Panc1 (cell line): ENCODE results near the gene STARD9. TPM values are rescaled to one million over a fixed set of nuclear protein-coding genes. Genes with fewer than 3 reads are reported as not detected.

Experiments
- ATAC-seq: fragments of 200-7000 bp; cut with Tn5 transposase; 2 replicates; pipeline ENCODE4 v1.9.1; 2020; ENCODE audit warnings: mild to moderate bottlenecking, moderate library complexity
- BruUV-seq: library from RNA; stranded (reverse); fragments of 400-500 nt; replicated peaks from 2 replicates; lab custom pipeline; 2021; lab: Mats Ljungman, UMichigan
- CTCF ChIA-PET: fragments of 300-600 bp; sonication (Branson Sonifier 250); formaldehyde crosslinking; loops from one replicate; lab custom pipeline; 2022; ENCODE audit warnings: antibody characterized with exemption; lab: Charles Lee
- POLR2A ChIA-PET: fragments of 300-600 bp; sonication (Branson Sonifier 250); formaldehyde crosslinking; loops from one replicate; lab custom pipeline; 2022; ENCODE audit warnings: antibody characterized with exemption; lab: Charles Lee
- DNase-seq: peaks from one replicate; pipeline ENCODE4 v3.0.0-alpha.2; 2010; ENCODE audit warnings: low read depth, low spot score
- H3K27ac ChIP-seq: 2 replicates; pipeline ENCODE4 v1.5.1; 2011; ENCODE audit warnings: mild to moderate bottlenecking, low read length, inconsistent platforms
- H3K27me3 ChIP-seq: fragments of 200-500 bp; sonication (Bioruptor generic); 2 replicates; pipeline ENCODE4 v1.6.0; 2014; ENCODE audit warnings: low read length, inconsistent platforms; ENCODE audit not compliant: control insufficient read depth, insufficient read depth
- H3K36me3 ChIP-seq: fragments of 200-500 bp; sonication (Bioruptor generic); 2 replicates; pipeline ENCODE4 v1.5.1; 2014; ENCODE audit warnings: inconsistent platforms, mild to moderate bottlenecking, low read length, moderate library complexity; ENCODE audit not compliant: control insufficient read depth, insufficient read depth
- H3K4me1 ChIP-seq: 2 replicates; pipeline ENCODE4 v1.5.1; 2011; ENCODE audit warnings: inconsistent platforms, mild to moderate bottlenecking, low read length, moderate library complexity; ENCODE audit not compliant: control insufficient read depth, insufficient read depth
- H3K4me3 ChIP-seq, 2 experiments: 2 replicates each; pipeline ENCODE4 v1.5.1; 2011 to 2012; ENCODE audit warnings: low read depth in 2 of 2, low read length in 2 of 2, mild to moderate bottlenecking in 2 of 2, inconsistent platforms in 1 of 2, moderate library complexity in 1 of 2
- H3K9me3 ChIP-seq: fragments of 200-500 bp; sonication (Bioruptor generic); 2 replicates; pipeline ENCODE4 v1.5.1; 2014; ENCODE audit warnings: low read depth, mild to moderate bottlenecking, inconsistent platforms, low read length, moderate library complexity; ENCODE audit not compliant: control insufficient read depth, insufficient read depth
- CTCF ChIP-seq: fragments of 450-650 bp; IDR thresholded peaks from 2 replicates; pipeline ENCODE4 v1.5.1; 2017; ENCODE audit warnings: mild to moderate bottlenecking
- POLR2AphosphoS5 ChIP-seq: IDR thresholded peaks from 2 replicates; pipeline ENCODE4 v1.6.1; 2012; ENCODE audit warnings: mild to moderate bottlenecking, low read depth, low read length, moderate library complexity
- SIN3A ChIP-seq: IDR thresholded peaks from 2 replicates; pipeline ENCODE4 v1.6.1; 2012; ENCODE audit warnings: low read depth, mild to moderate bottlenecking, low read length, moderate library complexity, borderline replicate concordance; ENCODE audit not compliant: insufficient read depth
- TCF7L2 ChIP-seq: IDR thresholded peaks from 2 replicates; pipeline ENCODE4 v1.6.1; 2011; ENCODE audit warnings: mild to moderate bottlenecking, low read depth, low read length, inconsistent platforms
- in situ Hi-C: cut with HindIII; loops from 2 replicates; pipeline ENCODE4 v1.10.0; 2016; ENCODE audit warnings: low sequenced_read_pairs, low pct_unique_long_range_greater_than_20kb
- intact Hi-C: fragments of 100-400 bp; cut with micrococcal nuclease; formaldehyde crosslinking; loops from one replicate; pipeline ENCODE4 v1.10.0; 2022; ENCODE audit not compliant: unreplicated experiment
- total RNA-seq: library from RNA; stranded (reverse); gene quantifications from one replicate; pipeline ENCODE4 v1.2.1, GENCODE V29; 2021; ENCODE audit not compliant: unreplicated experiment
- TF ChIP-seq, protein P1 (sequence below), 2 experiments: IDR thresholded peaks; 2 replicates each; pipeline ENCODE4 v1.6.1; 2011 to 2012; ENCODE audit warnings: low read depth in 2 of 2, control low read depth in 1 of 2, low read length in 1 of 2, mild to moderate bottlenecking in 1 of 2, moderate library complexity in 1 of 2; ENCODE audit not compliant: insufficient read depth in 1 of 2

The STARD9 gene
- total RNA-seq, 1 experiment from 2014 or later: 13.4 TPM

GRCh38 chr15:42616107-42616506 is 40.7 kb downstream of the STARD9 start:
- no peaks in the 10 kb centered on the region for H3K4me1 ChIP-seq
- intact Hi-C loops (no loop called here), in situ Hi-C loops (no loop called here)
- DNase-seq (no peak), ATAC-seq (no peak)
- no peaks in the 10 kb centered on the region for H3K27me3 ChIP-seq
- H3K9me3 ChIP-seq: no peaks in the 10 kb centered on the region
- H3K27ac ChIP-seq: no peak overlapping the region
- H3K4me3 ChIP-seq: no peak overlapping the region
- TF ChIP-seq POLR2AphosphoS5: no peak
- no peak for TF ChIP-seq CTCF
- TF ChIP-seq, protein P1, sequence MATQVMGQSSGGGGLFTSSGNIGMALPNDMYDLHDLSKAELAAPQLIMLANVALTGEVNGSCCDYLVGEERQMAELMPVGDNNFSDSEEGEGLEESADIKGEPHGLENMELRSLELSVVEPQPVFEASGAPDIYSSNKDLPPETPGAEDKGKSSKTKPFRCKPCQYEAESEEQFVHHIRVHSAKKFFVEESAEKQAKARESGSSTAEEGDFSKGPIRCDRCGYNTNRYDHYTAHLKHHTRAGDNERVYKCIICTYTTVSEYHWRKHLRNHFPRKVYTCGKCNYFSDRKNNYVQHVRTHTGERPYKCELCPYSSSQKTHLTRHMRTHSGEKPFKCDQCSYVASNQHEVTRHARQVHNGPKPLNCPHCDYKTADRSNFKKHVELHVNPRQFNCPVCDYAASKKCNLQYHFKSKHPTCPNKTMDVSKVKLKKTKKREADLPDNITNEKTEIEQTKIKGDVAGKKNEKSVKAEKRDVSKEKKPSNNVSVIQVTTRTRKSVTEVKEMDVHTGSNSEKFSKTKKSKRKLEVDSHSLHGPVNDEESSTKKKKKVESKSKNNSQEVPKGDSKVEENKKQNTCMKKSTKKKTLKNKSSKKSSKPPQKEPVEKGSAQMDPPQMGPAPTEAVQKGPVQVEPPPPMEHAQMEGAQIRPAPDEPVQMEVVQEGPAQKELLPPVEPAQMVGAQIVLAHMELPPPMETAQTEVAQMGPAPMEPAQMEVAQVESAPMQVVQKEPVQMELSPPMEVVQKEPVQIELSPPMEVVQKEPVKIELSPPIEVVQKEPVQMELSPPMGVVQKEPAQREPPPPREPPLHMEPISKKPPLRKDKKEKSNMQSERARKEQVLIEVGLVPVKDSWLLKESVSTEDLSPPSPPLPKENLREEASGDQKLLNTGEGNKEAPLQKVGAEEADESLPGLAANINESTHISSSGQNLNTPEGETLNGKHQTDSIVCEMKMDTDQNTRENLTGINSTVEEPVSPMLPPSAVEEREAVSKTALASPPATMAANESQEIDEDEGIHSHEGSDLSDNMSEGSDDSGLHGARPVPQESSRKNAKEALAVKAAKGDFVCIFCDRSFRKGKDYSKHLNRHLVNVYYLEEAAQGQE (IDR thresholded peaks at IDR 0.05; ENCODE audit: insufficient read depth in 1 of 2, low read depth in 2 of 2, low read length in 1 of 2): no peak
- TF ChIP-seq SIN3A: no peak
- TF ChIP-seq TCF7L2: no peak
- CTCF ChIA-PET: interaction anchor here (0.7 kb wide), 1 partner anchor 77 kb away, joined by 11 read pairs; no protein-coding TSS in a partner anchor
- H3K36me3 ChIP-seq: no peaks in the 10 kb centered on the region
- TSS peak; percentile 51 for BruUV-seq
- POLR2A ChIA-PET: no interaction called here

DNA sequence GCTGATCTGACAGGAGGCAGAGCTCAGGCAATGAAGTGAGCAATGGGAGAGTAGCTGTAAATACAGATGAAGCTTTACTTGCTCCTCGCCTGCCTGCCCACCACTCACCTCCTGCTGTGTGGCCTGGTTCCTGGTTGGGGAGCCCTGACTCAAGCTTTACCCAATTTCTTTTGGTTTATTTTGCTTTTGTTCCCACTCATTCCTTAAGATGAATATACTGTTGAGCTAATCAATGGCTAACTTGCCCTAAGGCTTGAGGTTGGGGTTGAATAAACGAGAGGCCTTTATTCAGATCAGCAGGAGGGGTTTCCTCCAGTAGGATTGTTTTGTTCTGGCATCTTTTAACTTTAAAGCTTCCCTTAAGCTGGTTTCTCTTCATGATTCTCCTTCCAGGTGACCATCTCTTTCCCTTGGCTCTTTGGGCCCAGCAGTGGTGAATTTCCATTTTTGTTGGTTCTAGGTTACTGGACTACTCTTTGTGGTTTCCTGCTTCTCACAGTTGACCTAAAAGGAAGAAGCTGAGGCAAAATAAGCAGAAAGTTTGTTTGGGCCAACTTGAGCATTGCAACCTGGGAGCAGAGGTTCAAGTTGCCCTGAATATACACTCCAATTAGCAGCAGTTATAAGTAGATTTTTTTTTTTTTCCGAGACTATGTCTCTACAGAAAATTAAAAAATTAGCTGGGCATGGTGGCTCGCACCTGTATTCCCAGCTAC is 44.4 kb downstream of the STARD9 start:
- no peak for TF ChIP-seq SIN3A
- TF ChIP-seq, protein P1 (IDR thresholded peaks at IDR 0.05; ENCODE audit: insufficient read depth in 1 of 2, low read depth in 2 of 2, low read length in 1 of 2): no peak
- TF ChIP-seq POLR2AphosphoS5: no peak
- no peak for TF ChIP-seq TCF7L2
- TF ChIP-seq CTCF: no peak
- POLR2A ChIA-PET: no interaction called here
- intact Hi-C loops: no loop called here
- Histone ChIP-seq H3K4me3 (no peak overlapping the region), H3K27me3 (no peaks in the 10 kb centered on the region), H3K36me3 (no peaks in the 10 kb centered on the region), H3K9me3 (no peaks in the 10 kb centered on the region), H3K4me1 (no peaks in the 10 kb centered on the region), H3K27ac (no peak overlapping the region)
- in situ Hi-C loops: no loop called here
- ATAC-seq (no peak), DNase-seq (no peak)
- CTCF ChIA-PET: interaction anchor here (0.7 kb wide), 1 partner anchor 47 kb away, joined by 3 read pairs; no protein-coding TSS in a partner anchor
- BruUV-seq: no TSS peak
